Measurements from ENCODE around the gene FGD3.

Gene FGD3

GRCh38 chr9:93028448-93029006 is 81.2 kb downstream of the FGD3 start:
- DNase-seq (ENCODE audit: low read depth), result no peak

DNA sequence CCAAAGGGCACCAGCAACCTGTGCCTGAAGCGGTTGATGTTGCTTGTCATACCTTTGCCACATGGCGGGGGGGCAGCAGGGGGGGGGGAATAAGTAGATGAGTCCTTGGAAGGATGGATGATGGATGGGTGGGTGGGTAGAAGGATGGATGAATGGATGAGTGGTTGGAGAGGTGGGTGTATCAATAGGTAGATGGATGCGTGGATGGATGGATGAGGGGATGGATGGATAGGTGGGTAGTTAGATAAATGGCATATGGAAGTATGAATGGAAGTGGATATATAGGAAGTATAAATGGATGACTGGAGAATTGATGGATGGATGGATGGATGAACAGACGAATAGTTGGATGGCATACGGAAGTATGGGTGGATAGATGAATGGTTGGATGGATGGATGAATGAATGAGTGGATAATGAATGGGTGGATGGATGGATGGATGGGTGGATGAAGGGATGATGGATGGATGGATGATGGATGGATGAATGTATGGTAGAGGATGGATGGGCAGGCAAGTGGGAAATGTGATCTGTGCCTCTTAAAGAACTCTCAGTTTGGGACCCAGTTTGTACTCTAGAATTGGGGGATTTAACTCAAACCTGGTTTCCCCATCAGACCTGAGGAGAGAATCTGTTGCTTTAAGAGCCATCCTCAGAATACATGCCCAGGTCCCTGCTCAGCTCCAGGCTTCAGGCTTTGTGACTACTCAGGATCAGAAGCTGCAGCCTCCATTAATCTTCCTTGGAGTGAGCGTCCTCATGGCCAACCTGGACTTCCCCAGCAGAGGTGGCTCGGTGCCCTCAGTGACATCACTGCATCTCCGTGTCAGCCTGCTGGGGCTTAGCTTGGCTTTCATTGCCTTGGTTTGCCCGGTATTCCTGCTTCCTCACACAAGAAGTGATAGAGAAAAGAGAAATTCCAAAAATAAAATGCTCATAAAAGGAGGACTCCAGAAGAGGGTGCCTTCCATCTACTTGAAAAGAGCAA is 83.6 kb downstream of the FGD3 start:
- DNase-seq (ENCODE audit: low read depth), result no peak

GRCh38 chr9:93031629-93032430 is 84.5 kb downstream of the FGD3 start:
- DNase-seq (ENCODE audit: low read depth), result no peak

- no peak for DNase-seq (ENCODE audit: low read depth)
These were observed 85.2 kb downstream of the FGD3 start for GRCh38 chr9:93032545-93032944.

DNA sequence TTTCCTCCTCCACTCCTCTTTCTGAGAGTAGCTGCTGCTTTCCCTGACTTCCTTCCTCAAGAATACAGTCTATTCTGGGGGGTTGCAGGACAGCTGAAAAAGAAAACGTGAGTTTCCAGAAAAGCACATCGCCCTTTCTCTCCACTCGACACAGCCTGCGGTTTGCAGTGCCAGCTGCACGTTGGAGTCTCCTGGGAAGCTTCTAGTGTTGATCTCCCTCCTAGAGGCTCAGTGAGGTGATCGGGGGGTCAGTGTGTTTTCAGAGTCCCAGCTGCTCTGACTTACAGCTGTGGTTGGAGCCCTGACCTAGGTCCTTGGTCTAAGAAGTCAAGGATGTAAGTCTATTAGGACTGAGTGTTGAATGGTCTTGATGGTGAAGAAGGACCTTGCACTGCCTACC is 86.2 kb downstream of the FGD3 start:
- DNase-seq (ENCODE audit: low read depth), result no peak

GRCh38 chr9:93035106-93035660 is 87.9 kb downstream of the FGD3 start:
- DNase-seq (ENCODE audit: low read depth), result no peak

GRCh38 chr9:93035821-93036351 is 88.6 kb downstream of the FGD3 start:
- no peak for DNase-seq (ENCODE audit: low read depth)

- DNase-seq (ENCODE audit: low read depth), result no peak
These were observed 89.7 kb downstream of the FGD3 start for GRCh38 chr9:93036887-93037475.

- no peak for DNase-seq (ENCODE audit: low read depth)
These were observed 90.2 kb downstream of the FGD3 start for GRCh38 chr9:93037476-93037971.

DNA sequence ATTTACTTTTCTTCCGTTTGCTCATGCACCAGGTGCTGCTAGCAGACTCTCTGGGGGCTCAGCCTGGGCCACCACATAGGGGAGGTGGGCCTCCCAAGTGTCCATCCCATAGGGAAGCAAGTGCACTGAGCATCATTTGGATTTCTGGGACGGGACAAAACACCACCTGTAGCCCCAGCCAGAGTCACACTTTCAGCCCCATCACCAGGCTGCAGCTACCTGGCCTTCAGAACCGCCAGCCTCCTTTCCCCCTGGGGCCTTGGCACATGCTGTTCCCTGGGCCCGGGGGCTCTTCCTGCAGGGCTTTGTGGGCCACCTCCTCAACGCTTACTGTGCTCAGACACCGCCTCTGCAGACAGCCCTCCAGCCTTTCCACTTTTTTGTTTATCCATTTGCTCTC is 91.6 kb downstream of the FGD3 start:
- no peak for DNase-seq (ENCODE audit: low read depth)

DNA sequence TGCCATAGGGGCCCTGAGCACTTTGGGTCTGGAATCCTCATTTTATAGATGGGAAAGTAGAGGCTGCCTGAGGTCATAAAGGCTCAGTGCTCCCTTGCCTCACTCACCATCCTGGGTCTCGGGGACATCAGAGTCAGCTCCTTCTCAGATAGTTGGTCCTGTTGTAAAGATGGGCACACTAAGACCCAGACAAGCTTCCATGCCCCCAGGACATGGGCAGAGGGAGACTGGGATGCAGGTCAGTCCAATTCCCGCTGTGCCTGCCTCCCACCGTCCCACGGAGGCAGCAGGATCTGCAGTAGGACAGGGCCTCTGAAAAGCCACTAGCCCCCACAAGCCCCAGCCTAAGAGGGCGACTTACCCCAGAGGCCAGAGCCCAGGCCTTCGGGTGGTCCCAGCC is 92.1 kb downstream of the FGD3 start:
- DNase-seq (ENCODE audit: low read depth), result no peak

DNA sequence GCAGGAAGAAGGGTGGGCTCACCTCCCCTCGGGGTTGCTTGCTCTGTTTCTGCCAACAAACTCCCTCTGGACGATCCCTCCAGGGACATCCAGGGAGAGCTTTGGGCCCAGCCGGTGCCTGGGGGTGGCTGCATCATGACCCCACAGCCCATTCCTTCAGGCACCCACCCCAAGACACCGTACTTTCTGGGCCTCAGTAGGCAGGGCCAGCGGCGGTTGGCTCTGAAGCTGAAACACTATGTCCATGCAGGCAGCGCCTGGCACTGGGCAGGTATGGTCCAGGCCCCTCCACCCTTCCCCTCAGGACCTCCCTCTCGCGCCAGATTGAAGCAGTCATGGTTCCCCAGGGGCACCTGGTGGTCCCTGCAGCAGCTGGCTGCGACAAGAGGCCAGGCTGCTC is 92.7 kb downstream of the FGD3 start:
- no peak for DNase-seq (ENCODE audit: low read depth)

DNA sequence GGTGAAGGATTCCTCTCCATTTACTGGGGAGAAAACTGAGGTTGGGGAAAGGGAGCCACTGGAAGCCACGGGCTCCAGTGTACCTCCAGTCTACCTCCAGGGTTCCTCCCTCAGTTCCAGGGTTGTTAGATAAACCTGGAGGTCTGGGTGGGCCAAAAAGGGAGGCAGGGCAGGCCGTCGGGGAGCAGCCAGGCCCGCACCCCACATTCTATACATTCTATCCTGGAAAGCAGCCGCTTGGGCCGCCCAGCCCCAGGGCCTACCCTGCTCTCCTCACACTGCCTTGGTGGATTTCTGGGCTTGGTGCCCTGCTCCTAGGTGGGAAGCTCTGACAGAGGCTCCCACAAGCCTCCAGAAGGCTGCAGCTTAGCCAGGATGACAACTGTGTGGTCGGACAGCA is 93.1 kb downstream of the FGD3 start:
- no peak for DNase-seq (ENCODE audit: low read depth)

DNA sequence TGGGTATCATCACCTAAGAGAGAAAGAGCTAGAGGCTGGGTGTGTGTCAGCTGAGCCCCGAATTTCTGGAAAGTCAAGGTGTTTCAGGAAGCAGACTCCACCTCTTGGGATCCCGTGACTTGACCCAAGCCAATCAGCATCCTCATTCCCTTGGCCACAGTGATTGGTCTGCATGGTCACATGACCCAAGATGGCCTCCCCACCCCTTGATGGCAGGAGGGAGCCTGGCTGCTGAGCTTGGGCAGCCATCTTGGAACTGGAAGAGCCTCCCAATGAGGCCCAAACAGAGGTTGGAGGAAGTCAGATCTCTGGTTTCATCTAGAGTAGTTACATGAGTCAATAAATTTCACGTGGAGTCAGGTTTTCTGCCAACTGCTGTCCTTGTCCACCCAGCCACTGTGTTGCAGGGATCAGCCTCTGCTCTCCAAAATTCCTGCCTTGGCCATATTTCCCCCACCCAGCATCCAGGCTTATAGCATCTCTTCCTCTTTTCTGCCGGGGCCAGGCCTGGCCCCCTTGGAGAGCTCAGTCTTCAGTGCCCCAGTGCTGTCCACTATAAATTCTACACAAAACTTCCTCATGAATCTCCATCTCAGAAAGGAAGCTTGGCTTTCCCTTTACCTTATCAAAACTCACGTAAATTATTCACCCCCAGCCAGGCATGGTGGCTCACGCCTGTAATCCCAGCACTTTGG is 93.9 kb downstream of the FGD3 start:
- DNase-seq (ENCODE audit: low read depth), result no peak

- DNase-seq (ENCODE audit: low read depth), result no peak
These were observed 95.8 kb downstream of the FGD3 start for GRCh38 chr9:93043122-93043521.

DNA sequence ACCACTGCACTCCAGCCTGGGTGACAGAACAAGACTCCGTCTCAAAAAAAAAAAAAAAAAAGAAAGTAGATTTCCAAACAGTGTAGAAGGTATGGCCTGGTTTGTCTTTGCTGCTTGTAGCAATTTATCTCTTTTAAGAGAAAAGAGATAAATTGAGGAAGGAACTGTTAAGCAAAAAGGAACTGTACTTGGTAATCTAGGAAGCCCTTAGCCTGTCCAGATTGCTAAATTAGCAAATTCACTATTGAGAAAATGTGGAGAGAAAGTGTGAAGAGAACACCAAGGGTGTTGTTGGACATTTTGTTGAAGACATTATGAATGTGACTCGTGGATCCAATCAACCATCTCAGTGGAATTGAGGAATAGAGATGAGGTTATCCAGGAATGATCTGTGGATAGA is 98.2 kb downstream of the FGD3 start:
- DNase-seq (ENCODE audit: low read depth), result no peak

DNA sequence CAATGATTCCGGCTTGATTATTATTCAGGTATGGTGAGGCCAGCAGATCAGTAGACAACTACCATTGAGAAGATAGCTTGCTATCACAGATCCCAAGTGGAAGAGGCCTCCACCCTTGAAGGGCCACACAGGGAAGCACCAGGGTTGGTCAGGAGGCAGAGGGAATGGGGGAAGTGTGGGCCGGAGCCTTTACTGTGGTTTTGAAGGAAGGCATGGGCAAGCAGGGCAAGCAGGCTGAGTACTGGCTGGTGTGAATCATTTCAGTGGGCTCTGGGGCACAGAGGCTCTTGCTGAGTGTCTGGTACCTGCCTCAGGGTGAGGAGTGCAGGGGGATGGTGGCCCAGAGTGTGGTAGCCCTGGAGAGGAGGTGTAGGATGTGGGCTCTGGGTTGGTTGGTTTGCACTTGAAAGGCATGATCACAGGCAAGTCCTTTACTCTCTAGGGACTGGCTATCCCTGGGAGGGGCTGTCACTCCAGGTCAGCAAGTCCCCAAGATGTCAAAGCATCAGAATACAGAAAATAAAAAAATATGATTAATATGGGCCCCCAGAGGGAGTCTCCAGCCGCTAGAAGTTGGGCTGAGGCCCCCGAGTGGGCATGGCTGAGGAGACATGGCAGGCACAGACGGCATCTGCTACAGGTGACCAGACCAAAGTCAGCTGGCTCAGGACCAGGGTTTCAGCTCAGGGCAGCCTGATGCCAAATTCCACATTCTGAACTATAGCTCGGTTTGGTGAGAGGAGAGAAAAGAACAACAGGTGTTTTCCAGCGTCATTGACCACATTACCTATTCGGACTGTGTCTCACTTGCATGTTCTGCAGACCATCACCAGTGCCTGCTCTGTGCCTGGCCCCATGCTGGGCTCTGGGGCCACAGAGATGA is 101.5 kb downstream of the FGD3 start:
- no peak for DNase-seq (ENCODE audit: low read depth)

DNA sequence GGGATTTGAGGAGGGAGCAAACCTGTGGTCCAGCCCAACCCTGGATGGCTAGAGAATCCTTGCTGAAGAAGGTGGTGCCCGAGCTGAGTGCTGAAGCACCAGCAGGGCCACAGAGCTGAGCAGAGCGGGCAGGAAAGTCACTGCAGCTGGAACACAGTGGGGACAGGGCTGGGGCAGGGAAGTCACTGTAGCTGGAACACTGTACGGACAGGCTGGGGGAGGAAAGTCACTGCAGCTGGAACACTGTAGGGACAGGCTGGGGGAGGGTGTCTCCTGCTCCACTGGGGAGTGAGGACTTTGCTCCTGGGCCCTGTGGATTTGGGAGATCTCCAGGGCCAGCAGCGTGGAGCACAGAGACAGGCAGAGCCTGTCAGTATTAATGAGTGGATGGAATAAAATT is 102.2 kb downstream of the FGD3 start:
- DNase-seq (ENCODE audit: low read depth), result no peak

DNA sequence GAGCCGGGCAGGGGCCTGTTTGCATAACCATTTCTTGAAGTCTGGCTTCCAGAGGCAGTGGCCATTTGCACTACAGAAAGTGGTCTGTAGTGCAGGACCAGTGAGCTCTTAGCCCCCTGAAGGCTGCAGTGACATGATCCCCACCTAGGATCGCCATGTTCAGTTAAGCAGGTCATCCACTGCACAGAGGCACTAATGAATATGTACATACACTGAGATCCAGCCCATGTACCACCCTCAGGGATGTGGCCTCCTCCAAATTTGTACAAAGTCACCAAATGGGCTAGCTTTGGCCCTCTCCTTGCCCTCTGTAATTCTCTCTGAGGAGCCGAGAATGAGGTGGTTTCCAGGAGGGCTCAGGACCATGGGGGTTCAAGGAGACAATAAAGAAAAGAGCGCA is 102.9 kb downstream of the FGD3 start:
- DNase-seq (ENCODE audit: low read depth), result no peak

GRCh38 chr9:93051680-93052089 is 104.4 kb downstream of the FGD3 start:
- no peak for DNase-seq (ENCODE audit: low read depth)

All from CMK (cell line).